K562 (cell line): ENCODE results near the gene BCL2L1. TPM values are rescaled to one million over a fixed set of nuclear protein-coding genes. Genes with fewer than 3 reads are reported as not detected.

Source experiments
- ATAC-seq: fragments of 200-7000 bp; cut with Tn5 transposase; 3 replicates; pipeline ENCODE4 v1.9.1; 2020; ENCODE audit warnings: moderate library complexity
- BruUV-seq: library from RNA; stranded (reverse); fragments of 400-500 nt; replicated peaks from 2 replicates; lab custom pipeline; 2021; lab: Mats Ljungman, UMichigan
- CTCF ChIA-PET: fragments of 300-600 bp; formaldehyde crosslinking; extraction: SDS; loops from one replicate; lab custom pipeline; 2021; ENCODE audit warnings: low intra/inter-chr PET ratio; lab: Yijun Ruan, JAX
- POLR2A ChIA-PET: fragments of 300-600, 350-650 bp; sonication (Branson Sonifier 250); formaldehyde crosslinking; extraction: SDS; loops from one replicate; lab custom pipeline; 2021; ENCODE audit warnings: antibody characterized with exemption, inconsistent platforms; lab: Yijun Ruan, JAX
- DNase-seq, 4 experiments: peaks; one replicate each; pipeline versions ENCODE4 v3.0.0 to v3.0.0-alpha.2; 2011 to 2018; ENCODE audit warnings: low spot score in 3 of 4, mixed read lengths in 3 of 4; ENCODE audit errors: extremely low read depth in 1 of 4
- FAIRE-seq: peaks from 2 replicates; lab custom pipeline; 2011; peaks lifted over from hg19 to GRCh38; lab: Jason Lieb, UNC
- H2AFZ ChIP-seq: 2 replicates; pipeline ENCODE4 v1.6.0; 2011; ENCODE audit warnings: low read depth, low read length, control low read depth, inconsistent platforms
- H3K27ac ChIP-seq: fragments of 200-600 bp; 3 replicates; pipeline ENCODE4 v1.8.0; 2011; ENCODE audit warnings: low read depth, mild to moderate bottlenecking, control low read depth, inconsistent platforms, low read length, moderate library complexity, mixed read lengths; ENCODE audit errors: extremely low read depth
- H3K27me3 ChIP-seq, 2 experiments: fragments of 300-600 bp in 1 of 2; 2 replicates in 1 of 2; 3 replicates in 1 of 2; pipeline versions ENCODE4 v1.6.0 to v1.8.0; 2011; ENCODE audit warnings: inconsistent platforms in 2 of 2, low read length in 2 of 2, mild to moderate bottlenecking in 1 of 2, mixed read lengths in 1 of 2, moderate library complexity in 1 of 2; ENCODE audit not compliant: control insufficient read depth in 2 of 2, insufficient read depth in 2 of 2
- H3K36me3 ChIP-seq: fragments of 300-600 bp; 3 replicates; pipeline ENCODE4 v1.8.0; 2011; ENCODE audit warnings: mild to moderate bottlenecking, low read length, inconsistent platforms; ENCODE audit not compliant: control insufficient read depth, insufficient read depth
- H3K4me1 ChIP-seq, 2 experiments: fragments of 200-600 bp in 1 of 2; replicated peaks in 1 of 2; 2 replicates in 1 of 2; 3 replicates in 1 of 2; pipeline versions ENCODE4 v1.5.1 to v1.8.0; 2011; ENCODE audit warnings: inconsistent platforms in 2 of 2, low read length in 2 of 2, mild to moderate bottlenecking in 1 of 2, mixed read lengths in 1 of 2, moderate library complexity in 1 of 2; ENCODE audit not compliant: control insufficient read depth in 2 of 2, insufficient read depth in 2 of 2
- H3K4me2 ChIP-seq: 2 replicates; pipeline ENCODE4 v1.6.1; 2011; ENCODE audit warnings: low read length, control low read depth, inconsistent platforms, mixed read lengths; ENCODE audit not compliant: insufficient read depth
- H3K4me3 ChIP-seq: fragments of 200-600 bp; sonication (generic), shearing (Covaris generic); 2 replicates; pipeline ENCODE4 v1.5.1; 2016; ENCODE audit warnings: control low read depth, inconsistent platforms
- H3K79me2 ChIP-seq: fragments of 200-600 bp; 3 replicates; pipeline ENCODE4 v1.8.0; 2011; ENCODE audit warnings: low read length, inconsistent platforms; ENCODE audit not compliant: control insufficient read depth, insufficient read depth
- H3K9ac ChIP-seq, 2 experiments: 2 replicates each; pipeline versions ENCODE4 v1.6.0 to v1.6.1; 2011; ENCODE audit warnings: low read depth in 2 of 2, low read length in 2 of 2, control low read depth in 1 of 2, inconsistent platforms in 1 of 2, mild to moderate bottlenecking in 1 of 2, mixed read lengths in 1 of 2; ENCODE audit not compliant: insufficient read depth in 1 of 2
- H3K9me1 ChIP-seq: one replicate; pipeline ENCODE4 v1.6.0; 2011; ENCODE audit warnings: inconsistent platforms, mild to moderate bottlenecking, low read length, moderate library complexity; ENCODE audit not compliant: control insufficient read depth, insufficient read depth
- H3K9me3 ChIP-seq: replicated peaks from 2 replicates; pipeline ENCODE4 v1.5.1; 2011; ENCODE audit warnings: low read depth, low read length, inconsistent platforms; ENCODE audit not compliant: control insufficient read depth, insufficient read depth
- H4K20me1 ChIP-seq: replicated peaks from 2 replicates; pipeline ENCODE4 v1.6.1; 2011; ENCODE audit warnings: low read length, inconsistent platforms, mixed read lengths; ENCODE audit not compliant: control insufficient read depth, insufficient read depth
- DMBX1 ChIP-seq: fragments of 250-450 bp; sonication (Bioruptor Pico); IDR thresholded peaks from 2 replicates; pipeline ENCODE4 v1.8.0; 2022; ENCODE audit warnings: inconsistent platforms, mild to moderate bottlenecking, moderate library complexity, borderline replicate concordance
- E2F3 ChIP-seq: fragments of 250-450 bp; sonication (Bioruptor Pico); IDR thresholded peaks from 2 replicates; pipeline ENCODE4 v1.4.0; 2020; ENCODE audit warnings: mild to moderate bottlenecking
- MYNN ChIP-seq, 2 experiments: sonication (generic); formaldehyde crosslinking in 1 of 2; IDR thresholded peaks; 2 replicates each; pipeline versions ENCODE4 v1.5.0 to v1.6.1; 2016 to 2020; ENCODE audit warnings: antibody characterized with exemption in 1 of 2, missing genetic modification reagents in 1 of 2
- NCOR1 ChIP-seq: fragments of 450-650 bp; IDR thresholded peaks from 2 replicates; pipeline ENCODE4 v1.6.1; 2016; ENCODE audit warnings: mild to moderate bottlenecking, moderate library complexity
- POLR2AphosphoS5 ChIP-seq: IDR thresholded peaks from 2 replicates; pipeline ENCODE4 v1.6.1; 2011; ENCODE audit warnings: mild to moderate bottlenecking, low read depth, low read length, moderate library complexity; ENCODE audit not compliant: control insufficient read depth, insufficient read depth
- SIX5 ChIP-seq, 2 experiments: IDR thresholded peaks; 2 replicates each; pipeline ENCODE4 v1.6.1; 2011; ENCODE audit warnings: low read length in 2 of 2, borderline replicate concordance in 1 of 2, low read depth in 1 of 2, mild to moderate bottlenecking in 1 of 2, moderate library complexity in 1 of 2; ENCODE audit not compliant: insufficient read depth in 1 of 2
- TFAM ChIP-seq: fragments of 250-450 bp; sonication (Bioruptor Pico); conservative IDR thresholded peaks from 2 replicates; pipeline ENCODE4 v1.5.0; 2021; ENCODE audit warnings: mild to moderate bottlenecking, moderate library complexity
- ZBTB7A ChIP-seq: IDR thresholded peaks from 2 replicates; pipeline ENCODE4 v1.6.1; 2011; ENCODE audit warnings: low read depth, mild to moderate bottlenecking, low read length, moderate library complexity, borderline replicate concordance; ENCODE audit not compliant: control insufficient read depth
- ZNF253 ChIP-seq: fragments of 250-450 bp; sonication (Bioruptor Pico); conservative IDR thresholded peaks from 2 replicates; pipeline ENCODE4 v1.6.1; 2021; ENCODE audit warnings: mild to moderate bottlenecking
- WGBS: fragments of 100-300 bp; shearing (Covaris generic); methylation state at CpG from one replicate; pipeline ENCODE4 v1.1.6; 2016; ENCODE audit warnings: low coverage, mixed read lengths; ENCODE audit not compliant: insufficient coverage; ENCODE audit errors: missing lambda C conversion rate; 5-methylcytosine and 5-hydroxymethylcytosine counted together
- in situ Hi-C: fragments of 300-500 bp; cut with MboI; formaldehyde crosslinking; loops from 4 replicates; pipeline ENCODE4 v1.15.0; 2018; ENCODE audit warnings: inconsistent platforms, mixed read lengths
- intact Hi-C: fragments of 100-400 bp; cut with micrococcal nuclease; formaldehyde crosslinking; loops from 2 replicates; pipeline ENCODE4 v1.14.2; 2022
- polyA plus RNA-seq, 8 experiments: library from polyadenylated mRNA; depleted of rRNA in 4 of 8; stranded (reverse) in 5 of 8; unstranded in 3 of 8; fragments of >200 nt; fragmentation: Nextera tagmentation in 2 of 8; fragmentation: Illumina TruSeq in 1 of 8; extraction: Ambion mirVana in 2 of 8; extraction: Trizol in 1 of 8; gene quantifications; 2 replicates each; pipeline versions ENCODE4 v1.2.1 to v1.2.3, GENCODE V29; 2011 to 2014; ENCODE audit warnings: inconsistent platforms in 1 of 8, missing spikeins in 1 of 8
- total RNA-seq, 7 experiments: library from RNA; depleted of rRNA in 6 of 7; stranded (reverse); fragments of >200 nt in 6 of 7; fragmentation: Illumina TruSeq in 2 of 7; extraction: Trizol in 2 of 7; gene quantifications; 2 replicates each; pipeline versions ENCODE4 v1.2.1 to v1.2.3, GENCODE V29; 2011 to 2021; ENCODE audit warnings: low replicate concordance in 1 of 7
- TF ChIP-seq, protein P1 (sequence below), 2 experiments: IDR thresholded peaks; 2 replicates each; pipeline ENCODE4 v1.6.1; 2012; ENCODE audit warnings: improper control_type of control experiment in 2 of 2, low read depth in 2 of 2, low read length in 2 of 2, borderline replicate concordance in 1 of 2
- TF ChIP-seq, protein P2 (sequence below): fragments of 200-400 bp; formaldehyde crosslinking; IDR thresholded peaks from 2 replicates; pipeline ENCODE4 v1.6.1; 2017; ENCODE audit warnings: mild to moderate bottlenecking, low read depth, low read length, moderate library complexity

BCL2L1 gene
- total and polyA plus RNA-seq, 9 of the 15 experiments (the other 6 are each of a cell fraction or from before 2014, with no cell fraction given): 3.3 to 182 (median 120) TPM

GRCh38 chr20:31694842-31695593 lies 27.6 kb downstream of the BCL2L1 start (continued):
- TF ChIP-seq, protein P1, sequence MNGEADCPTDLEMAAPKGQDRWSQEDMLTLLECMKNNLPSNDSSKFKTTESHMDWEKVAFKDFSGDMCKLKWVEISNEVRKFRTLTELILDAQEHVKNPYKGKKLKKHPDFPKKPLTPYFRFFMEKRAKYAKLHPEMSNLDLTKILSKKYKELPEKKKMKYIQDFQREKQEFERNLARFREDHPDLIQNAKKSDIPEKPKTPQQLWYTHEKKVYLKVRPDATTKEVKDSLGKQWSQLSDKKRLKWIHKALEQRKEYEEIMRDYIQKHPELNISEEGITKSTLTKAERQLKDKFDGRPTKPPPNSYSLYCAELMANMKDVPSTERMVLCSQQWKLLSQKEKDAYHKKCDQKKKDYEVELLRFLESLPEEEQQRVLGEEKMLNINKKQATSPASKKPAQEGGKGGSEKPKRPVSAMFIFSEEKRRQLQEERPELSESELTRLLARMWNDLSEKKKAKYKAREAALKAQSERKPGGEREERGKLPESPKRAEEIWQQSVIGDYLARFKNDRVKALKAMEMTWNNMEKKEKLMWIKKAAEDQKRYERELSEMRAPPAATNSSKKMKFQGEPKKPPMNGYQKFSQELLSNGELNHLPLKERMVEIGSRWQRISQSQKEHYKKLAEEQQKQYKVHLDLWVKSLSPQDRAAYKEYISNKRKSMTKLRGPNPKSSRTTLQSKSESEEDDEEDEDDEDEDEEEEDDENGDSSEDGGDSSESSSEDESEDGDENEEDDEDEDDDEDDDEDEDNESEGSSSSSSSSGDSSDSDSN (IDR thresholded peaks at IDR 0.05; ENCODE audit: borderline replicate concordance in 1 of 2, low read depth in 2 of 2, low read length in 2 of 2): 0 out of 4 replicates have a peak, but pooled peaks of 1 of the 2 experiments have one; percentile 30
- no peak for TF ChIP-seq TFAM (CRISPR knock-in tag)

- CTCF ChIA-PET: no interaction called here
- H3K79me2 ChIP-seq: peaks cover 95% of the 10 kb centered on the region
- intact Hi-C loops (no loop called here), in situ Hi-C loops (no loop called here)
- H3K9me3 ChIP-seq: no peaks in the 10 kb centered on the region
- DNase-seq (peak in 3 of 4 experiments; percentile 54 to 83 (median 61)), FAIRE-seq (no peak), ATAC-seq (peak; percentile 73)
- 25% methylated on average over 4 of the region's 4 CpGs for WGBS
- BruUV-seq: no TSS peak
- peak overlapping the region; percentile 38 for H3K4me2 ChIP-seq
- H2AFZ ChIP-seq: no peak overlapping the region
- POLR2A ChIA-PET: interaction anchor here (1.1 to 2.4 kb wide), 8 partner anchors 11 to 126 kb away, joined by 3 to 11 read pairs (median 5); partner anchors contain the start of gene ID1
- peaks cover 81% of the 10 kb centered on the region for H3K36me3 ChIP-seq
- 0 out of 2 replicates have a peak, but pooled peaks cover 3% of the 10 kb centered on the region for H4K20me1 ChIP-seq
- peak overlapping the region; percentile 59 for H3K27ac ChIP-seq
- H3K4me3 ChIP-seq: no peak overlapping the region
- H3K27me3 ChIP-seq: no peaks in the 10 kb centered on the region
- H3K9ac ChIP-seq: peak overlapping the region; percentile 13 to 76; a peak in 1 of 4 replicates
- no peaks in the 10 kb centered on the region for H3K9me1 ChIP-seq
- peaks cover 38 to 66% of the 10 kb centered on the region in 2 experiments for H3K4me1 ChIP-seq
- TF ChIP-seq NCOR1: peak; percentile 41; the same call in 1 of the 2 replicates
- TF ChIP-seq ZBTB7A: peak; percentile 72; the same call in 1 of the 2 replicates
- no peak for TF ChIP-seq E2F3 (CRISPR knock-in tag)
- TF ChIP-seq DMBX1 (CRISPR knock-in tag): peak; percentile 18; the same call in 1 of the 2 replicates
- no peak for TF ChIP-seq POLR2AphosphoS5
- peak; percentile 14; the same call in 1 of the 2 replicates for TF ChIP-seq MYNN (IDR thresholded peaks at IDR 0.05)
- no peak for TF ChIP-seq MYNN (CRISPR knock-in tag; IDR thresholded peaks at IDR 0.05)
- TF ChIP-seq SIX5 (IDR thresholded peaks at IDR 0.05; ENCODE audit: borderline replicate concordance in 1 of 2, insufficient read depth in 1 of 2, low read depth in 1 of 2, low read length in 2 of 2): no peak
- TF ChIP-seq, protein P2, sequence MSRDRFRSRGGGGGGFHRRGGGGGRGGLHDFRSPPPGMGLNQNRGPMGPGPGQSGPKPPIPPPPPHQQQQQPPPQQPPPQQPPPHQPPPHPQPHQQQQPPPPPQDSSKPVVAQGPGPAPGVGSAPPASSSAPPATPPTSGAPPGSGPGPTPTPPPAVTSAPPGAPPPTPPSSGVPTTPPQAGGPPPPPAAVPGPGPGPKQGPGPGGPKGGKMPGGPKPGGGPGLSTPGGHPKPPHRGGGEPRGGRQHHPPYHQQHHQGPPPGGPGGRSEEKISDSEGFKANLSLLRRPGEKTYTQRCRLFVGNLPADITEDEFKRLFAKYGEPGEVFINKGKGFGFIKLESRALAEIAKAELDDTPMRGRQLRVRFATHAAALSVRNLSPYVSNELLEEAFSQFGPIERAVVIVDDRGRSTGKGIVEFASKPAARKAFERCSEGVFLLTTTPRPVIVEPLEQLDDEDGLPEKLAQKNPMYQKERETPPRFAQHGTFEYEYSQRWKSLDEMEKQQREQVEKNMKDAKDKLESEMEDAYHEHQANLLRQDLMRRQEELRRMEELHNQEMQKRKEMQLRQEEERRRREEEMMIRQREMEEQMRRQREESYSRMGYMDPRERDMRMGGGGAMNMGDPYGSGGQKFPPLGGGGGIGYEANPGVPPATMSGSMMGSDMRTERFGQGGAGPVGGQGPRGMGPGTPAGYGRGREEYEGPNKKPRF: no peak
- TF ChIP-seq ZNF253: no peak
These were observed 28.5 kb downstream of the BCL2L1 start for GRCh38 chr20:31693987-31694661.
